H9 (cell line): ENCODE measurements around the gene TRIM40. TPM values are rescaled to one million over a fixed set of nuclear protein-coding genes. Genes with fewer than 3 reads are reported as not detected.

Source experiments
- DNase-seq: peaks from one replicate; pipeline ENCODE4 v3.0.0-alpha.2; 2017
- H2AFZ ChIP-seq: one replicate; pipeline ENCODE4 v1.6.1; 2013; ENCODE audit warnings: mild to moderate bottlenecking, low read length, control low read depth, moderate library complexity
- H2AK5ac ChIP-seq: 2 replicates; pipeline ENCODE4 v1.6.1; 2013; ENCODE audit warnings: low read length, control low read depth, mixed read lengths; ENCODE audit not compliant: insufficient read length
- H2BK120ac ChIP-seq: one replicate; pipeline ENCODE4 v1.6.1; 2013; ENCODE audit warnings: low read depth, mild to moderate bottlenecking, low read length, control low read depth, inconsistent platforms; ENCODE audit not compliant: poor library complexity, severe bottlenecking
- H2BK12ac ChIP-seq: 2 replicates; pipeline ENCODE4 v1.6.1; 2013; ENCODE audit warnings: low read length, control low read depth, mixed read lengths, low read depth; ENCODE audit not compliant: insufficient read length
- H2BK15ac ChIP-seq: 2 replicates; pipeline ENCODE4 v1.6.1; 2013; ENCODE audit warnings: low read depth, low read length, control low read depth
- H2BK20ac ChIP-seq: one replicate; pipeline ENCODE4 v1.6.1; 2013; ENCODE audit warnings: low read depth, mild to moderate bottlenecking, low read length, control low read depth, inconsistent platforms; ENCODE audit not compliant: poor library complexity, severe bottlenecking
- H2BK5ac ChIP-seq: 2 replicates; pipeline ENCODE4 v1.6.1; 2013; ENCODE audit warnings: low read length, control low read depth, mixed read lengths; ENCODE audit not compliant: insufficient read length
- H3K14ac ChIP-seq: 2 replicates; pipeline ENCODE4 v1.6.1; 2013; ENCODE audit warnings: low read length, control low read depth; ENCODE audit not compliant: insufficient read depth
- H3K18ac ChIP-seq: 2 replicates; pipeline ENCODE4 v1.6.1; 2013; ENCODE audit warnings: low read depth, mild to moderate bottlenecking, mixed read lengths, low read length, control low read depth; ENCODE audit not compliant: insufficient read length
- H3K23ac ChIP-seq: 2 replicates; pipeline ENCODE4 v1.6.1; 2013; ENCODE audit warnings: low read length, control low read depth, mixed read lengths, low read depth; ENCODE audit not compliant: insufficient read length
- H3K23me2 ChIP-seq: 2 replicates; pipeline ENCODE4 v1.6.1; 2013; ENCODE audit warnings: low read depth, mild to moderate bottlenecking, mixed read lengths, low read length, control low read depth; ENCODE audit not compliant: insufficient read length, poor library complexity, severe bottlenecking
- H3K27ac ChIP-seq: 2 replicates; pipeline ENCODE4 v1.5.1; 2013; ENCODE audit warnings: low read length, control low read depth, mixed read lengths, low read depth; ENCODE audit not compliant: insufficient read length
- H3K27me3 ChIP-seq: 2 replicates; pipeline ENCODE4 v1.6.1; 2013; ENCODE audit warnings: low read length, control low read depth, inconsistent platforms; ENCODE audit not compliant: insufficient read depth
- H3K4ac ChIP-seq: 2 replicates; pipeline ENCODE4 v1.6.1; 2013; ENCODE audit warnings: low read depth, mild to moderate bottlenecking, control low read depth, inconsistent platforms, low read length, moderate library complexity
- H3K4me1 ChIP-seq: 2 replicates; pipeline ENCODE4 v1.6.1; 2013; ENCODE audit warnings: low read length, control low read depth, inconsistent platforms; ENCODE audit not compliant: insufficient read depth
- H3K4me2 ChIP-seq: 2 replicates; pipeline ENCODE4 v1.6.1; 2013; ENCODE audit warnings: low read length, control low read depth, mixed read lengths; ENCODE audit not compliant: insufficient read length, insufficient read depth
- H3K56ac ChIP-seq: 2 replicates; pipeline ENCODE4 v1.6.1; 2013; ENCODE audit warnings: low read depth, mild to moderate bottlenecking, mixed read lengths, low read length, control low read depth; ENCODE audit not compliant: insufficient read length
- H3K79me1 ChIP-seq: 2 replicates; pipeline ENCODE4 v1.6.1; 2013; ENCODE audit warnings: low read depth, mild to moderate bottlenecking, moderate library complexity, low read length, control low read depth, inconsistent platforms; ENCODE audit not compliant: insufficient read depth, poor library complexity, severe bottlenecking
- H3K79me2 ChIP-seq: 2 replicates; pipeline ENCODE4 v1.6.1; 2013; ENCODE audit warnings: low read length, control low read depth, inconsistent platforms; ENCODE audit not compliant: insufficient read depth
- H3K9ac ChIP-seq: 2 replicates; pipeline ENCODE4 v1.6.1; 2013; ENCODE audit warnings: low read length, control low read depth, mixed read lengths; ENCODE audit not compliant: insufficient read length; ENCODE audit errors: extremely low read depth
- H3K9me3 ChIP-seq: one replicate; pipeline ENCODE4 v1.6.1; 2013; ENCODE audit warnings: low read depth, low read length, inconsistent platforms; ENCODE audit not compliant: control insufficient read depth
- H3T11ph ChIP-seq: one replicate; pipeline ENCODE4 v1.6.1; 2013; ENCODE audit warnings: mild to moderate bottlenecking, low read length, control low read depth, inconsistent platforms
- H4K20me1 ChIP-seq: one replicate; pipeline ENCODE4 v1.6.1; 2013; ENCODE audit not compliant: control insufficient read depth, insufficient read length, insufficient read depth
- H4K5ac ChIP-seq: 2 replicates; pipeline ENCODE4 v1.6.1; 2013; ENCODE audit warnings: low read depth, mild to moderate bottlenecking, mixed read lengths, low read length, control low read depth; ENCODE audit not compliant: insufficient read length
- H4K8ac ChIP-seq: replicated peaks from 2 replicates; pipeline ENCODE4 v1.6.1; 2013; ENCODE audit warnings: low read length, control low read depth, mixed read lengths, low read depth; ENCODE audit not compliant: insufficient read length
- H4K91ac ChIP-seq: 2 replicates; pipeline ENCODE4 v1.6.1; 2013; ENCODE audit warnings: low read depth, mild to moderate bottlenecking, moderate library complexity, mixed read lengths, low read length, control low read depth; ENCODE audit not compliant: insufficient read length
- H3K27ac Mint-ChIP-seq, 3 experiments: 2 replicates in 2 of 3; 3 replicates in 1 of 3; pipeline ENCODE4 v1.8.0; 2020 to 2021; ENCODE audit warnings: mixed read lengths in 3 of 3, mild to moderate bottlenecking in 1 of 3, moderate library complexity in 1 of 3
- H3K27me3 Mint-ChIP-seq: 2 replicates; pipeline ENCODE4 v1.8.0; 2021; ENCODE audit warnings: low read depth, mild to moderate bottlenecking, moderate library complexity, mixed read lengths
- H3K36me3 Mint-ChIP-seq, 3 experiments: 2 replicates in 2 of 3; 3 replicates in 1 of 3; pipeline ENCODE4 v1.8.0; 2020 to 2021; ENCODE audit warnings: low read depth in 3 of 3, mixed read lengths in 3 of 3; ENCODE audit not compliant: insufficient read depth in 1 of 3
- H3K4me1 Mint-ChIP-seq, 2 experiments: 2 replicates each; pipeline ENCODE4 v1.8.0; 2020; ENCODE audit warnings: mixed read lengths in 2 of 2
- H3K4me3 Mint-ChIP-seq, 2 experiments: 2 replicates in 1 of 2; 3 replicates in 1 of 2; pipeline ENCODE4 v1.8.0; 2020 to 2021; ENCODE audit warnings: mild to moderate bottlenecking in 2 of 2, mixed read lengths in 2 of 2, moderate library complexity in 1 of 2
- H3K9me3 Mint-ChIP-seq, 2 experiments: 2 replicates in 1 of 2; 3 replicates in 1 of 2; pipeline ENCODE4 v1.8.0; 2020; ENCODE audit warnings: mild to moderate bottlenecking in 2 of 2, mixed read lengths in 2 of 2, moderate library complexity in 1 of 2
- WGBS: extraction: QIAGEN DNeasy Blood & Tissue Kit; methylation state at CpG from one replicate; pipeline ENCODE4 v1.1.7; 2013; ENCODE audit warnings: missing lambda C conversion rate, low lambda C conversion rate, mixed read lengths; ENCODE audit not compliant: insufficient read length; ENCODE audit errors: extremely low coverage; 5-methylcytosine and 5-hydroxymethylcytosine counted together
- total RNA-seq: library from RNA; stranded (reverse); gene quantifications from 2 replicates; pipeline ENCODE4 v1.2.1, GENCODE V29; 2021
- TF ChIP-seq, protein P1 (sequence below): fragments of 200-600 bp; sonication (generic); conservative IDR thresholded peaks from 3 replicates; pipeline ENCODE4 v1.8.0; 2021; ENCODE audit warnings: antibody characterized with exemption, mild to moderate bottlenecking

TRIM40 gene
- total RNA-seq, 1 experiment from 2014 or later, result not detected

DNA sequence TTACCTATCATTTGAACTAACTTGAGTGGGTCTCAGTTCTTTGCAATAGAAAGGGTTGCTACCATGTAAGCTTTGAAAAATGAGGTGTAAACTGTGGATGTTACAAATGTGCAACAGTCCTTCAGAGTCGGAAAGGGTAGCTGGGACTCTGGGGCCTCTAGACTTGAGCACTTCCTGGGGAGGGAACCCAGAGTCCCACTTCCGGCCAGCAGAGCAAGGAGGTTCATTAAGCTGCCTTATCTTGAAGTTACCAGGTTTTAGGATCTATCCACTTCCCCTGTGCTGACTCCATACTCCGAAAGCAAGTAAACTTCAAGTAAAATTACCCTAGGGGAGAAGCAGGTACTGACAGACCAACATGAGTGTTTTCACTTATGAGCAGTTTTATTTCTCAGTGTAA lies 15.6 kb downstream of the TRIM40 start:
- no peak overlapping the region for H3K18ac ChIP-seq
- no peak overlapping the region for H3K56ac ChIP-seq
- no peak overlapping the region for H2BK15ac ChIP-seq
- no peak overlapping the region for H3K9ac ChIP-seq
- H2AK5ac ChIP-seq, result no peak overlapping the region
- H3K23ac ChIP-seq, result no peak overlapping the region
- H4K5ac ChIP-seq, result no peak overlapping the region
- no peaks in the 10 kb centered on the region for H3K27me3 ChIP-seq
- TF ChIP-seq, protein P1, sequence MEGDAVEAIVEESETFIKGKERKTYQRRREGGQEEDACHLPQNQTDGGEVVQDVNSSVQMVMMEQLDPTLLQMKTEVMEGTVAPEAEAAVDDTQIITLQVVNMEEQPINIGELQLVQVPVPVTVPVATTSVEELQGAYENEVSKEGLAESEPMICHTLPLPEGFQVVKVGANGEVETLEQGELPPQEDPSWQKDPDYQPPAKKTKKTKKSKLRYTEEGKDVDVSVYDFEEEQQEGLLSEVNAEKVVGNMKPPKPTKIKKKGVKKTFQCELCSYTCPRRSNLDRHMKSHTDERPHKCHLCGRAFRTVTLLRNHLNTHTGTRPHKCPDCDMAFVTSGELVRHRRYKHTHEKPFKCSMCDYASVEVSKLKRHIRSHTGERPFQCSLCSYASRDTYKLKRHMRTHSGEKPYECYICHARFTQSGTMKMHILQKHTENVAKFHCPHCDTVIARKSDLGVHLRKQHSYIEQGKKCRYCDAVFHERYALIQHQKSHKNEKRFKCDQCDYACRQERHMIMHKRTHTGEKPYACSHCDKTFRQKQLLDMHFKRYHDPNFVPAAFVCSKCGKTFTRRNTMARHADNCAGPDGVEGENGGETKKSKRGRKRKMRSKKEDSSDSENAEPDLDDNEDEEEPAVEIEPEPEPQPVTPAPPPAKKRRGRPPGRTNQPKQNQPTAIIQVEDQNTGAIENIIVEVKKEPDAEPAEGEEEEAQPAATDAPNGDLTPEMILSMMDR, result no peak
- no peaks in the 10 kb centered on the region for H4K20me1 ChIP-seq
- Mint-ChIP-seq H3K4me3 (no peak overlapping the region), H3K27ac (no peak overlapping the region), H3K9me3 (no peaks in the 10 kb centered on the region), H3K36me3 (no peaks in the 10 kb centered on the region), H3K27me3 (peaks cover 59% of the 10 kb centered on the region), H3K4me1 (peaks cover 2% of the 10 kb centered on the region in 2 experiments; a peak in 1 of 4 replicates)
- H3K14ac ChIP-seq, result no peak overlapping the region
- no peak overlapping the region for H3K27ac ChIP-seq
- no peaks in the 10 kb centered on the region for H3K23me2 ChIP-seq
- no peak overlapping the region for H4K91ac ChIP-seq
- H3K4ac ChIP-seq, result no peak overlapping the region
- no peaks in the 10 kb centered on the region for H3K79me1 ChIP-seq
- no peak overlapping the region for H3K4me2 ChIP-seq
- H3K9me3 ChIP-seq, result no peaks in the 10 kb centered on the region
- WGBS, result no CpG with 5 or more reads among the region's 3 CpGs
- no peak for DNase-seq
- H3K4me1 ChIP-seq, result no peaks in the 10 kb centered on the region
- no peak overlapping the region for H3T11ph ChIP-seq
- H2BK5ac ChIP-seq, result no peak overlapping the region
- H2BK20ac ChIP-seq, result no peak overlapping the region
- no peak overlapping the region for H2AFZ ChIP-seq
- H2BK12ac ChIP-seq, result no peak overlapping the region
- no peaks in the 10 kb centered on the region for H3K79me2 ChIP-seq
- H2BK120ac ChIP-seq, result no peak overlapping the region
- no peak overlapping the region for H4K8ac ChIP-seq
